GM19238 (cell line): Measurements from ENCODE around the gene PTPN11.
"Not testable (repeated sequence)": the region's sequence is repeated elsewhere in the genome, so short reads cannot be mapped to it uniquely, and the experiment has no call there.

Source experiments
- DNase-seq: peaks from one replicate; pipeline ENCODE4 v3.0.0; 2011; ENCODE audit warnings: low spot score; ENCODE audit not compliant: insufficient read length

The PTPN11 gene

DNA sequence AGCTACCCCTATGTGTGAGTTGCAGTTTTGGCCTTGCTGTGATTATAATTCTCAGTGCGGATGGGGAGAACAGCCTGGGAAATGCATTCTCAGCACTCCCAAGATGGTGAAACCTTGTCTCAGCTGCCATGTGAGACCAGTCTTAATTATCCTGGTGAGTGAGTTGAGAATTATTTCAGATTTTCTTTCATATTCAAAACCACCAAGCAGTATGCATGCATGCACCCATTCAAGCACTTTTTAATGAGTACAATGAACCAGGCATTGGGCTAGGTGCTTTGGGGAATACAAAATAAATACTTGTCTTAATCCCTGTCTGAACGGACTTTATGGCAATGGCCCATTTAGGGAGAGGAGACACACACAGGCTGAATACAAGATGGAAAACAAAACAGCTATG lies 94.7 kb downstream of the PTPN11 start:
- no peak for DNase-seq

DNA sequence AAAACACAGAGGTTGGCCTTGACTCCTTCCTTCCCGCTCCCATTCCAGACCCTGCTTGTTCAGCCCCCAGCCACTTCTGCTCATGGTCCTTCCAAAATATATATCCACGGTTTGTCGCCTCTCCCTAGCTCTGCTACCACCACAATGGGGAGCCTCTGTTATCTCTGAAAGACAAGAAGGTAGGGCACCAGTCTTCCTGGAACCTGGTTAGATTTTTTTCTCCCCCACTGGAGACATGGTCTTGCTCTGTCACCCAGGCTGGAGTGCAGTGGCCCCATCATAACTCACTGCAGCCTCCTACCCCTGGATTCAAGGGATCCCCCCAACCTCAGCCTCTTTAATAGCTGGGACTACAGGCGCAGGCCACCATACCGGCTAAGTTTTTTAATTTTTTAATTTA lies 95.7 kb downstream of the PTPN11 start:
- DNase-seq, result no peak

DNA sequence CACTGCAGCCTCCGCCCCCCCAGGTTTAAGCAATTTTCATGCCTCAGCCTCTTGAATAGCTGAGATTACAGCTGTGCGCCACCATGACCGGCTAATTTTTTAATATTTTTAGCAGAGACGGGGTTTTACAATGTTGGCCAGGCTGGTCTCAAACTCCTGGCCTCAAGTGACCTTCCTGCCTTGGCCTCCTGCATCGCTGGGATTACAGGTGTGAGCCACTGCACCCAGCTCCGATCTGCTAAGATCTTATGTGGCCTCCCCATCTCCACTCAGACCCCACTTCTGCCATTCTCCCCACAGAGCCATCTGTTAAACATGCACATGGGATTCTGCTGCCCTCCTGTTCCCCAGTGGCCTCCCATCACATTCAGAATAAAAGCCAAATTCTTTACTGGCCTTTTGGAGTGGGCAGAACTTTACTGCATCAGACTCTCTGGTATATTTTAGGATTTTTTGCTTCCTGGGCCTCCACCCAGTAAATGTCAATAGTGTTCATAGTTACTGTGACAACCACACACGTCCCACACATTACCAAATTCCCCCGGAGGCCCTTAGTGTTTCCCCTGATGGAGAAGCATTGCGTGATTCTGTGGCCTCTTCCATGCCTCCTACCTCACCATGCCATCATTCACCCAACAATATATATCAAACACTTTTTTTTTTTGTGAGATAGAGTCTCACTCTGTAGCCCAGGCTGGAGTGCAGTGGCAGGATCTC lies 96.3 kb downstream of the PTPN11 start:
- no peak for DNase-seq

DNA sequence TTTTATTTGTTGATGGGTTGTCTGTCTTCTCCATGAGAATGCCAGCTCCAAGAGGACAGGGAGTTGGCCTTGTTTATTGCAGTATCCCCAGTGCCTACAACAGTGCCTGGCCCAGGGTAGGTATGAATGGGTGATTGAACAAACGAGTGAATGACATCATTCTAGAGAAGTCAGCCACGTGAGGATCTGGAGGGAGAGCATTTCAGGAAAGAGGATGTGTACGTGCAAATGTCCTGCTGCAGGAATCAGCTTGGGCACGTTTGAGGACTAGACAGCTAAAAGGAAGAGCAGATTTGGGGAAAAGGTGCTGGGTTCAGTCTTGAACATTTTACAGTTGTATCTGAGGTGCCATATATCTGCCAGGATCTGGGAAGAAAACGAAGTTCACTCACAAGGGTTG lies 97.1 kb downstream of the PTPN11 start:
- DNase-seq, result no peak

DNA sequence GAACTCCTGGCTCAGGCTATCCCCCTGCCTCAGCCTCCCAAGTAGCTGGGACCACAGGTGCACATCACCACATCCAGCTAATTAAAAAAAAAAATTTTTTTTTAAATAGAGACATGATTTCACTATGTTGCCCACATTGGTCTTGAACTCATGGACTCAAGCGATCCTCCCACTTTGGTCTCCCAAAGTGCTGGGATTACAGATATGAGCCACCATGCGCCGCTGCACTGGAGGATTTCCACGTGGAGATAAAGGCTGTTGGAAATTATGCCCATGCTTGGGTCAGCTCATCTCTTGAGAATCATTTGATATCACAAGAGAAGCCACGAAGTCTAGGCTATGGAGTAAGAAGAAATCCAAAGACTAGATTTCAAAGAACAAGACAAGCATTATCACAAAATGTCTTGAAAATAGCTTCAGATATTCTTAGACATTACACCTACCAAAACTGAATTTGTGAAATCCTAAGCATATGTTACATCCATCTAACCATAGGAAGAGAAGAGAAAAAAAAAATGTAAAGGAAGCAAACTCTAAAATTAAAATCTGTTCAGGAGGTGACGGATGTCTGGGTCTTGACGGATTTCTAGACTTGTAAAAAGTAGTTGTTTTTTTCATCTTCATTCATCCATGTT lies 99.1 kb downstream of the PTPN11 start:
- DNase-seq, result no peak

DNA sequence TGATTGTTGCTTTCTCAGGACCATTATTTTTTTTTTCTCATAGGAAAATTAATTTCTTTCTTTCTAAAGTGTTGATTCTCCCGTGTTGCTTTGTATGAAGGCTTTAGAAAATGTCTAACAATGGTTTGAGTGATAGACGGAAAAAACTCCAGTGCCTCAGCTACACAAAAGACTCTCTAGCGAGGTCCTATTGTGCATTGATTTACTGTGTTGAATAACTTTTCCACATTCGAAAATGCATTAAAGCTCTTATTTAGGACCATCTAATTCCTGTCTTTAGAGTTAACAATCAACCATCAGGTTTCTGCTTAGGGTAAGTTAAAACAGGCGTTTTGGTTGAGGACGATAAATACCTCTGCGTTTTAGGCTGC lies 99.6 kb downstream of the PTPN11 start:
- DNase-seq, result no peak

DNA sequence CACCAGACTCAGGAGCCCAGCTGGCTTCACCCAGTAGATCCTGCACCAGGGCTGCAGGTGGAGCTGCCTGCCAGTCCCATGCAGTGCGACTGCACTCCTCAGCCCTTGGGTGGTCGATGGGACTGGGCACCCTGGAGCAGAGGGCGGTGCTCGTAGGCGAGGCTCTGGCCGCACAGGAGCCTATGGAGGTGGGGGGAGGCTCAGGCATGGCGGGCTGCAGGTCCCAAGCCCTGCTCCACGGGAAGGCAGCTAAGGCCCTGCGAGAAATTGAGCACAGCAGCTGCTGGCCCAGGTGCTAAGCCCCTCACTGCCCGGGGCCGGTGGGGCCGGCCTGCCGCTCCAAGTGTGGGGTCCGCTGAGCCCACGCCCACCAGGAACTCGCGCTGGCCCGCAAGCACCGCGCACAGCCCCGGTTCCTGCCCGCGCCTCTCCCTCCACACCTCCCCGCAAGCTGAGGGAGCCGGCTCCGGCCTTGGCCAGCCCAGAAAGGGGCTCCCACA lies 101.1 kb downstream of the PTPN11 start:
- not testable (repeated sequence) for DNase-seq

DNA sequence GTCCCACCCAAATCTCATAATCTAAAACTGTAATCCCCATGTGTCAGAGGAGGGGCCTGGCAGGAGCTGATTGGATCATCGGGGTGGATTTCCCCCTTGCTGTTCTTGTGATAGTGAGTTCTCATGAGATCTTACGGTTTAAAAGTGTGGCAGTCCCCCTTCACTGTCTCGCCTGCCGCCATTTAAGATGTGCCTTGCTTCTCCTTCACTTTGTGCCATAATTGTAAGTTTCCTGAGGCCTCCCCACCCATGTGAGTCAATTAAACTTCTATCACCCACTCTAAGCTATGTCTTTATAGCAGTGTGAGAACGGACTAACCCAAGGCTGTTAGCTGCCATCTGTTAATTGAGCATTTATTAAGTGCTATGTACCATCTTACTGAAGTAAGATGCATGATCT lies 105.1 kb downstream of the PTPN11 start:
- no peak for DNase-seq

DNA sequence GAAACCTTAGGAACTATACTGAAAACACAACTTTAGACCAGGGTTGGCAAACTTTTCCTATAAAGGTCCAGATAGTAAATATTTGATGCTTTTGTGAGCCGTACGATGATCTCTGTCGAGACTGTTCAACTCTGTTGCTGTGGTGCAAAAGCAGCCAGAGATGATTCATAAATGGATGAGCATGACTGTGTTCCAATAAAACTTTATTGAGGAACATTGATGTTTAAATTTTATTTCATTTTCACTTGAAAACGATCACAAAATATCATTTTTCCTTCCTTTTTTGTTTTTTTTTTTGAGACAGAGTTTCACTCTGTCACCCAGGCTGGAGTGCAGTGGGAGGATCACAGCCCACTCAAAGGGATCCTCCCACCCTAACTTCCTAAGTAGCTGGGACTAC lies 105.5 kb downstream of the PTPN11 start:
- no peak for DNase-seq

DNA sequence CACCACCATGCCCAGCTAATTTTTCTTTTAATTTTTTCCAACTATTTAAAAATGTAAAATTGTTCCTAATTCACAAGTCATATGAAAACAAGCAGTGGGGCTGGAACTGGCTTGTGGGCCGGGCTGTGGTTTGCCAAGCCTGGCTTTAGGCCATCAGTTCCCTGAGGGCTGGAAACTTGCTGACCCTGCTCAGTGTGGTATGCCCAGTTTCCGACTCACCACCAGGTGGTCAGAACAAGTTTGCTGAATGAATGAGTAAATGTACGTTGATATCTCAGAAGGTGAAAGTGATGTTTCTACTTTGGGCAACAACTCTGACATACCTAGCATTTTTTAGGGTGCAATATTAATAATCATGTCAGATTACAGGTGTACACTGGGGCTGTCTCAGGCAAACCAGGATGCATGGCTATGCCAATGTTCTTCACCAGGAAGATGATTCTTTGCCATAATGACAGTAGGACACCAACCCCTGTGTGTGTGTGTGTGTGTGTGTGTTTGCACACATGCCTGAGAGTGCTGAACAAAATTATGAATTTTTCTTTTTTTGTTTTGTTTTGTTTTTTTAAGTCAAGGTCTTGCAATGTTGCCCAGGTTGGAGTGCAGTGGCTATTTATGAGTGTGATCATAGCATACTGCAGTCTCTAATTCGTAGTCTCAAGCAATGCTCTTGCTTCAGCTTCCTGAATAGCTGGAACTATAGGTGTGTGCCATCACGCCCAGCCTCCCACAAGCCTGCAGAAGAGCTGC lies 106.1 kb downstream of the PTPN11 start:
- DNase-seq, result no peak

DNA sequence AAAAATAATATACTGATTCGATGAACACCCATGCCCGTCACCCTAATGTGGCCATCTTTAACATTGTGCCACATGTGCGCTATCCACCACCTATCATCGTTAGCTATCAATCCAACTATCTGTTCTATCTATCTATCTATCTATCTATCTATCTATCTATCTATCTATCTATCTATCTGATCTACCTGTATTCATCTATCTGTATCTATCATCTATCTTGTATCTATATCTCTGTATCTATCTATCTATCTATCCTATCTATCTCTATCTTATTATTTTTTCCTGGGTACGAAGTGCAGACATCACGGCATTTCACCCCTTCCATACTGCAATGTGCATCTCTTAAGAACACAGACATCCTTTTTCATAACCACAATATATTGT lies 106.7 kb downstream of the PTPN11 start:
- DNase-seq, result no peak

DNA sequence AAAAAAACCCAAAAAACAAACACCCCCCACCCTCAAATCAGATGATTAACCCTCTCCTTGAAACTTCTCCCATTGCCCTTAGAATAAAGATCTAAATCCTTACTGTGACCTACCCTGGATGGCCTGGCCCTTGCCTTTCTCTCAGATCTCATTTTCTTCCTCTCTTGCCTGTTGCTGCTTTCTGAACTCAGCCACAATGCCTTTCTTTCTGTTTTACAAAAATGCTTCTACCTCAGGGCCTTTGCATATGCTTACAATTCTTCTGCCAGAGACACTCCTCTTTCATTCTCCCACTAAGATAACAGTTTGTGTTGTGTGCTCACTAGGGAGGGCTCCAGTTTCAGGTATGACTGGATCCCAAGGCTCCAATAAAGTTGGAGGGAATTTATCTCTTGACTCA lies 108.3 kb downstream of the PTPN11 start:
- no peak for DNase-seq

DNA sequence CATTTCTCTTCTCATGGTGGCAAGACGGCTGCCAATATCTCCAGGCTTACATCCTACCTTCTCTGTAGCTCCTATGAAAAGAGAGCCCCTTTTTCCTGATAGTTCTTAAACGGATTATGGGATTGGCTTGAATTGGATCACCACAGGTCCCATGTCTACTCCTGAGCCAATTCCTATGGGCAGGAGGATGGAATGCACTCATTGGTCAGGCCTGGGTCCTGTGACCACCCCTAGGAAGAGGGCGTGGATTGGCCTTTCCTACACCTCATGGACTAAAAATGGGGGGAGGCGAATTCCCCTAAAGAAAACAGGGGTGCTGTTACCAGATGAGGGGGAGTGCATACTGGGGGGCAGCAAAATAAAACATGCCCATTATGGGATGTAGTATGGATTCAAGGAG lies 108.8 kb downstream of the PTPN11 start:
- DNase-seq, result no peak

DNA sequence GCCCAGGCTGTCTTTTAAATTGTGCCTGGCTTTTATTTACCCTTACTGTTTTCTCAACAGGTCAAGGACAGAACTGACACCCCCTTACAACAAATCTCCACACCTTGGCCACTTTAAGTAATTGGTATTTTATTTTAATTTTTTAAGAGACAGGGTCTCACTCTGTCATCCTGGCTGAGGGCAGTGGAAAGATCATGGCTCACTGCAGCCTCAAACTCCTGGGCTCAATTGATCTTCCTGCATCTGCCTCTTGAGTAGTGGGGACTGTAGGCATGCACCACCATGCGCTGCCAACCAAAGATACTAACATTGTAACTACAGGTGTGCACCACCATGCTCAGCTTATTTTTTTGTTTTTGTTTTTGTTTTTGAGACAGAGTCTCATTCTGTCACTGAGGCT lies 109.8 kb downstream of the PTPN11 start:
- DNase-seq, result no peak

DNA sequence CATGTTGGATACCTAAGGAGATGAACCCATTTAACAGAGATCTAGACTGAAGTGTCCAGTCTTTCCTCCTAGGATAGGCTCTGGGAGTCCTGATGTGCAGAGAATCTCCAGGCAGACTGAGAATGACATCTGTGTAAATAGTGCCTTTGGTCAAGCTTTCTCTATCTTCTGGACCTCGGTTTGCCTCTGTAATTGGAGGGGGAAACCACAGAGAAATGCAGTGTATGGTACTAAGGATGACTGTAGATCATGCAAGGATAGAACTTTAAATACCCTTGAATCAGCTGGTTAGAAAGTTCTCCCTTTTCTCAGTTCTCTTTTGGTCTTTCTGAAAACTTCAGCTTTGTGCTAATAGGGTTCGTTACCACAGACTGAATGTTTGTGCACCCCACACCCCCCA lies 112.2 kb downstream of the PTPN11 start:
- DNase-seq, result no peak

DNA sequence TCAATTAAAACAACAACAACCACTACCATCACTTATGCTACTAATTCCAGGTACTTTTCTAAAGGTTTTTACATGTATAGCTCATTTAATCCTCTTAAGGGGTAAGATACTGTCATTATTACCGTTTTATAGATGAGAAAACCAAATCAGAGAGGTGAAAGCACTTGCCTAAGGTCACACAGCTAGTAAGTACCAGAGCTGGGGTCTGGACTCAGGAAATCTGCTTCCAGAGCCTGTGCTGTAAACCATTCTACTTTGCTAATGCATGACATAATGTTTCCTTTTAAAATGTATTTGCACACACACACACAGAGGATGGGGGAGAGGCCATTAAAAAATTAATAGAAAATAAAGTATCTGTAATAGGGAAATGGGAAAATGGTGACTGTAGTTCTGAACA lies 113.4 kb downstream of the PTPN11 start:
- no peak for DNase-seq

DNA sequence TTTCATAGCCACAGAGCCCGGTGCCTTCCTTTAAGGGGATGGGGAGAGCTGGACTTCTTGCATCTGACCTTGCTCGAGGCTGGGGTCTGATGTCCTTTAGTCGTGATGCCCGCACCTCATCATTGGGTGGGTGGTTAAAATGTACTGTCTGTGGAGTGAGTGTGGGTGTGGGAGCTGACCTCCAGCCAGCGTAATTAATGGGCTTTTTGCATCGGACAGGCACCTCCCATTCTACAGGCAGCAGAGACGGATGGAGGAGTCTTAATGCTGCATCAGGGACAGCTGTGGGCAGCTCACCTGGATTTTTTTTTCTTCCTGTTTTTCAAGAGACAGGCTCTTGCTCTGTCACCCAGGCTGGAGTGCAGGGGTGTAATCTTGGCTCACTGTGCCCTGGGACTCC lies 114.8 kb downstream of the PTPN11 start:
- no peak for DNase-seq

DNA sequence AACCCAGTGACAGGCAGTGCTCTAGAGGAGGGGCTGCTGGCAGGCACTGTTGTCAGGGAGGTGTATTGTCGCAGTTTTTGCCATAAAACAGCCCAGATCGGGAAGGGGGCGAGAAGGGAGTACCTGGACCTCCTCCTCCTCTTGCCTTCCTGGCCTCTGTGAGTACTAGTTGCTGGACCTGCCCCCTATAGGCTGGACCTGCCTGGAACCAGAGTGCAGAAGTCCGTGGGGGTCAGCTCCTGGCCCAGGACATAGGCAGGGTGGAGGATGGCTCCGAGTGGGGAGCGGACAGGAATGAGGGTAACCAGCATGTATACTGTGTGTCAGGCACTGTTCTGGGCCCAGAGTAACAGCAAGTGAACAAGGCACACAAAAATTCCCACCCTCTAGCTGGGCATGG lies 116.3 kb downstream of the PTPN11 start:
- no peak for DNase-seq

DNA sequence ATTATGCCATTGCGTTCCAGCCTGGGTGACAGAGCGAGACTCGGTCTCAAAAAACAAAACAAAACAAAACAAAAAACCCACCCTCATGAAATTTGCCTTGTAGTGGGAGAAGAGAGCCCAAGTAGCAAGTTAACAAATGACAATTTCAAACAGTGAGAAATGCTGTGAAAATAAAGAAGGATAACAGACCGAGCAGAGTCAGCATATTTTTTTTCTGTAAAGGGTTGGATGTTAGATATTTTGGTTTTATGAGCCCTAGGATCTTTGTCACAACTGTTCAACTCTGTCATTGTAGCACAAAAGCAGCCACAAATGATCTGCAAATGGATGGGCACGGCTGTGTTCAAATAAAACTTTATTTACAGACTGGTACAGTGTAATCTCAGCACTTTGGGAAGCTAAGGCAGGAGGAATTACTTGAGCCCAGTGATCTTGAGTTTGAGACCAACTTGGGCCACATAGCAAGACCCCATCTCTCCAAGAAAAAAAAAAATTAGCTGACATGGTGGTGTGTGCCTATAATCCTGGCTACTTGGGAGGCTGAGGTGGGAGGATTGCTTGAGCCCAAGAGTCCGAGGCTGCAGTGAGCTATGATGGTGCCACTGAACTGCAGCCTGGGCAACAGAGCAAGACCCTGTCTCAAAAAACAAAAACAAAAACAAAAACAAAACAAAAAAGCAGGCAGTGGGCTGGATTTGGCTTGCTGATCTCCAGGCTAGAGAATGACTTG lies 117.1 kb downstream of the PTPN11 start:
- no peak for DNase-seq

DNA sequence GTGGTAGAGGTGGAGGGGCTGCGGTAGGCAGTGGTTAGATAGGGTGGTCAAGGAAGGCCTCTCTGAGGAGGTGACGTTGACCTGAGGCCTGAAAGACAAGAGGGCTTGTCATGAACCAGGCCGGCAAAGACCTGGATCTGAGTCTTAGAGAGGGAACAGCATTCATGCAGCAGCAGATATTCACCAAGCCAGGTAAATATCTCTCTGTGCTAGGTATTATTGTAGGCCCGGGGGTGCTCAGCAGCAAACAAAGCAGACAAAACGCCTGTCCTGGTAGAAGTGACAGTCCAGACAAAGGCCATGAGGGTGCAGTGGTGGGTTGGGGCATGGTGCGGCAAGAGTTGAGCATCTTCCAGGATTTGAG lies 117.6 kb downstream of the PTPN11 start:
- DNase-seq, result no peak

DNA sequence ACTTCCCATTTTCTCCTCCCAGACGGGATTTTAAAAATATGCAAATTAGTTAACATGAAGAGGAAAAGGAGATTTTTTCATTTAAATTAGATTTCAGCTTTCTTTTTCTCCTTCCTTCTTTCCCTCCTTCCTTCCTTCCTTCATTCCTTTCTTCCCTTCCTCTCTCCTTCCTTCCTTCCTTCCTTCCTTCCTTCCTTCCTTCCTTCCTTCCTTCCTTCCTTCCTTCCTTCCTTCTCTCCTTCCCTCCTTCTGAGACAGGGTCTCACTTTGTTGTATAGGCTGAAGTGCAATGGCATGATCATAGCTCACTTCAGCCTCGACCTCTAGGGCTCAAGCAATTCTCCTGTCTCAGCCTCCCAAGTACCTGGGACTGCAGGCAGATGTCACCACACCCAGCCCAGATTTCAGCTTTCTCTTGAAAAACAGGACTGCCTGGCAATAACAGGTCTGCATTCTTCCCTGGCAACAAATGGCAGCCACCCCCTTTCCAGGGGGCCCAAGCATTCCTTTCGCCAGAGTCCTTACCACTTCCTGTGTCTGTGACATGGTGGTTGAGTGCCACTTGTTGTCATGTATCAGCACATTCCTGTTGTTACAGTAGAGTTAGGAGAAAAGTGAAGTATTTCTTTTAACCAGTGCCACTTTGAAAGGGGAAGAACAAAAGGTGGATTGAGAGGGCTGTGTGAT lies 119.1 kb downstream of the PTPN11 start:
- no peak for DNase-seq
